HG03103 (cell line): ENCODE measurements around the gene MYL5.
"Not testable (repeated sequence)": the region's sequence is repeated elsewhere in the genome, so short reads cannot be mapped to it uniquely, and the experiment has no call there.

Experiments used
- ATAC-seq: cut with Tn5 transposase; IDR thresholded peaks from one replicate; pipeline ENCODE4 v1.9.1; 2021; ENCODE audit warnings: low read depth; ENCODE audit not compliant: unreplicated experiment

MYL5 gene

DNA sequence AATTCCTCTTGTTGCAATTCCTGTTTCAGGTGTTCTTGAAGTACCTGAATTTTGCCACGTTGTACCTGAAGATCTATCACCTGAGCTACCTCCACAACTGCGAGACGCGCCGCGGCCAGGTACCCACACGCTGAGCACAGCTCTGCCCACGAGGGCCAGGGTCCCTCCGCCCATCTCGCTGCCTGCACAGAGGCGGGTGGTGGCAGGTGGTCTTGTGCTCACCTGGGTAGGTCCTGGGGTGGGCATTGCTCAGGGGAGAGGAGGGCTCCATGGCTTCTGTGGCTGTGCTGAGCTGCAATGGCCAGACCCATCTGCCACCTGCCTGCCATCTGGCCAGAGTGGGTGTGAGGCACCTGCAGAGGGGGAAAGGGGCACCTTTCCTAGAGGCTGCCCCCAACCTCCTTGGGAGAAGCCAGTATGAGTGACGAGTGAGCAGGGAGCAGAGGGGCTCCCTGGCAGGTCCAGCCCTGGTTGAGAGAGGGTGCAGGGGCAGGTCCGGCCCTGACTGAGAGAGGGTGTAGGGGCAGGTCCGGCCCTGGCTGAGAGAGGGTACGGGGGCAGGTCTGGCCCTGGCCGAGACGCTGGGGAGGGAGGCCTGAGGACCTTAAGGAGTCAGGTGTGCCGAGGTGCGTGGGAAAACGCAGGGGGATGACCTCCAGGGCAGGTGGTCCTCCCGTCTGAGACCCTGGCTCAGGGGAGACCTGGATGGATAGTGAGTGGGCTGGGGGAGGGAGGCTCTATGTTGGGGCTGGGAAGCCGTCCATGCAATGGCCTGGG lies 38.3 kb upstream of the MYL5 start:
- no peak for ATAC-seq

DNA sequence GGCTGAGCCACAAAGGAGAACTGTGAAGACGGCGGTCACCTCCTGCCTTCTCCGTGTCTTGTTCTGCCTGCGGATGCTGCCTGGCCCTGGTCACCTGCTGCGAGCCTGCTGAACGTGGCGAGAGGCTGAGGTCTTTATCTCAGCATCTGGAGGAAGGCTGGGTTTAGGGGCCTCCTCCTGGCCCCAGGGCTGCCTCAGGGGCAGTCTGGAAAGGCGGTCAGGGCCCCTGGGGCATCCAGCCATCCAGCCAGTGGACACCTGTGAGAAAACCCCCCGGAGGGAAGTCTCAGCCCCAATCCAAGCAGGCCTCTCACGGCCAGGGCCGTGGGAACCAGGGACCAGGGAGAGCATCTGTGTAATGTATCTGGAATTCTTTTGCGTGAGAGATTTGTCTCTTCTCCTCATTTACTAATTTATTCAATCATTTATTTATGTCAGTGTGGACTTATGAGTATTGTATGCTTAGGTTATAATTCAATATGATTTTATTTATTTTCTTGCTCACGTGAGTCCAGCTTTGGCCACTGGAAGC lies 37.6 kb upstream of the MYL5 start:
- ATAC-seq: no peak

DNA sequence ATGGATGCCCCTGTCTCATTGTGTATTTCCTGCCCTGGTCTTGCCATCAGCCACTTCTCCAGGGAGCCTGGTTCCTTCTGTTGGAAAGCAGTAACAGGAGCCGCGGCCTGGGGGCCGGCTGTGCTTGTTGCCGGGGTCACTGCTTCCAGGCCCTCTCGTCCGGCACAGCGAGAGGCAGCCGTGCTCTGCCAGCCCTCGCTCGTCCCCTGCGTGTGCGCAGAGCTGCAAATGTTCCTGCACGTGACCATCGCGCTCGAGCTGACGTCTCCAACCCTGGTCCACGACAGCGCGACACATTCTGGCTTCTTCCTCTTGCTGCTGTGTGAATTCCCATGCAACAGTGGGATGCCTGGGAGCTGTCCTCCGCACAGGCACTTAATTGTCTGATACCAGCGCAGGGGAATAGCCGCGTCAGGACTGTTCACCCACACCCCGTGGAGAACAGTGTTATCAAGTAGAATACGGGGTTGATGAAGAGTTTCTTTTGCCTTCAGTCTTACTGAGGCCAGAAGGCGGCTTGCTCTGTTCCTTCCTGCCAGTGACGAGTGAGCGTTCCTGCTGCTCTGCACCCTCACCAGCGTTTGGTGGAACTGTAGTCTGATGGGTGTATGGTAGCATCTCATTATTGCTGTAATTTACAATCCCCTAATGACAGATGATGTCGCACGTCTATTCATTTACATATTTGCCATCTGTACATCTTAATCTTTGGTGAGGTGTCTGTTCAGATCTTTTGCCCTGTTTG lies 36.6 kb upstream of the MYL5 start:
- ATAC-seq: no peak

DNA sequence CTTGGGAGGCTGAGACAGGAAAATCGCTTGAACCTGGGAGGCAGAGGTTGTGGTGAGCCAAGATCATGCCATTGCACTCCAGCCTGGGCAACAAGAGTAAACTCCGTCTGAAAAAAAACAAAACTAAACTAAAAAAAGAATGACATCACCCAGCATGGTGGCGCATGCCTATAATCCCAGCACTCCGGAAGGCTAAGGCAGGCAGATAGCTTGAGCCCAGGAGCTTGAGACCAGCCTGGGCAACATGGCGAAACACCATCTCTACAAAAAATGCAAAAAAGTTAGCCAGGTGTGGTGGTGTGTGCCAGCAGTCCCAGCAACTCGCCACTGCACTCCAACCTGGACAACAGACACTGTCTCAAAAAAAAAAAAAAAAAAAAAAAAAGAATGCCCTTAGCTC lies 32.0 kb upstream of the MYL5 start:
- ATAC-seq: not testable (repeated sequence)

DNA sequence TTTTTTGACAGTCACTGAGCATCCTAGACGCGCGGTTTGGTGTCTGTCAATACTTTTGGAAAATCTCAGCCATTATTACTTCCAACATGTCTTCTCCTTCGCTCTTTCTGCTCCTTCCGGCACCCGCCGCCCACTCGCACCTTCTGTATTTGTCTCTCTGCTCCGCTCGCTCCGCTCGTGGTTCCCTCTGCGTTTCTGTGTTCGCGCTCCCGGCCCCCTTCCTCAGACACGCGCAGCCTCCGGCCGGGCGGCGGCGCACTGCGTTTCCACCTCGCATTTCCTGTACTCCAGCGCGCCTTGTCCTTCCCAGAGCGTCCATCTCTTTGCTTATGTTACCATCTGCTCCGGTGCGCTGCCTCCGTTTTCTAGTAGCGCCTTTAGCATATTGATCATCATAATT lies 27.9 kb upstream of the MYL5 start:
- no peak for ATAC-seq

DNA sequence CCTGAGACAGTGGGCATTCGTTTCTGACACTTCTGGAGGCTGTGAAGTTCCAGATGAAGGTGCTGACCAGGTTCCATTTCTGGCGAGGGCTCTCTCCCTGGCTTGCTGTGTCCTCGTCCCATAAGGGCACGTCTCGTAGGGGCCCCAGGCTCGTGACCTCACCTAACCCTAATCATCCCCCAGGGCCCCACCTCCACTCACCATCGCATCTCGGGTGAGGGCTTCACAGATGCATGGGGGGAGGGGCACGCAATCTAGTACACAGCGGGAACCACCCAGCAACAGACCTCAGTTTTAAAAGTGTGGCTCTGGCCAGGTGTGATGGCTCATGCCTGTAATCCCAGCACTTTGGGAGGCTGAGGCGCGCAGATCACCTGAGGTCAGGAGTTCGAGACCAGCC lies 26.9 kb upstream of the MYL5 start:
- no peak for ATAC-seq

DNA sequence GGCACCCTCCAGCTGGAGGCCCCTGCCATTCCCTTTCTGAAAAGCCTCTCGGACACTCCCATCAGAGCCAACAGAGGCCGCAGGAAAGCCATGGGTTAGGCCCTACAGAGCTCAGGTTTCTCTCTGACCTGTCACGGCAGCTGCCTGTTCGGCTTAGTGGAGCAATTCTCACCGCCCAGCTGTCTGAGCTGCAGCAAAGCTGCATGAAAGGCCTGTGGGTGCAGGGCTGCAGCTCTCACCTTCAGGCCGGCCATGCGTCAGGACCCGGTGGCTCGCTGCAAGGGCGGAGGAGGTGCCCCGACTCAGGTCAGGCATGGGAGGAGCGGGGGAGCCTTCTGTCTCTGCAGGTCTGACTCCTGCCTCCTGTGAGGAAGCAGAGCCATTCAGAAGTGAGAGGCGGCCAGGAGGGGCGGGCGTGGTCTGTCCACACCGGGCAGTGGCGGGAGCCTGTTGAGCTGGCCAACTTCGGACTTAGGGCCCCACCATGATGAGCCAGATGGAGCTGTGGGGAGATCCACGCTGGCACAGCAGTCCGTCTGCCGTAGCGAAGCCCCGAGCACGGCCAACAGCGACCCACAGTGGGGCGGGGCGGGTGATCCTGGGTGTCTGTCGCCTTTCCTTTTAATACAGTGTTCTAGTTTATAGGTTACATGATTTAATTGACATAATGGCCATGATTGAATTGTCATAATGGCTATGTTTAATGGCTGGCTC lies 25.6 kb upstream of the MYL5 start:
- ATAC-seq: no peak

DNA sequence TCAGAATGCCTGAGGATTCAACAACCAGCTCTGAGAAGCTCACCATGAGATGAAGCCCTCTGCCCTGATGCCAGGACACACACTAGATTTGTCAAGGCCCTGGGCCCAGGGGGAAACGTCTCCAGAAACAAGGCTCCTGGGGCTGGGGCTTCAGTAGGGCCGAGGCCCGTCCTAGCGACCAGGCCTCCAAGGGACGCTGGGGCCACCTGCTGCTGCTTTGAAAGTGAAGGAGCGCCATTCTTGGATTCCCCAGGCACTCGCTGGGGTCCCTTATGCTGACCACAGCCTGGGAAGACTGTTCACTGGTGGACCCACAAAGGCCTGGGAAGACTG lies 25.1 kb upstream of the MYL5 start:
- ATAC-seq: no peak

DNA sequence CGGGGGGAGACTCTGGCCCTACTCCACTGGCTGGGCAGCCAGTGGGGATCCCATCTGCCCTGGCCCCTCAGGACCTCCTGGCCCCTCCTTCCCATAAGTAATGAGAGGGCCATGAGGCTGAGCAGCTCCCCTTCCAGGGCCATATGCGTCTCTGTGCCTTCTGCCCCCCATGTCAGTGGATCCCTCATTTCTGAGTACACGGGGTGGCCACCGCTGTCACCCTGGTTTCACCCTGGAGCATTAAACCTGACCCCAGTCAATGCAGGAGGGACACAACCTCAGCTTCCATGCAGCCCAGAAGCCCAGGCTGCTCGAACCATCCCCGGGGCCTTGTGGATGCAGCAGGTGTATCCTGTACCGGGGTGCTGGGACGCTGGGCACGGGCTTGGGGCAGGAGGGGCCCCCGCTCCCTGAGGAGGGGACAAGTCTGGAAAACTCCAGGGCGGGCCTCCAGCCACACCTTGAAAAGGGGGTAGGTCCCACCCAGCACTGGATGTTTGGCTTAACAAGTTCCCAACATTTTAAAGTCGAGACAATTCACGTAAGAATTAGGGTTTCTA lies 24.5 kb upstream of the MYL5 start:
- ATAC-seq: no peak

DNA sequence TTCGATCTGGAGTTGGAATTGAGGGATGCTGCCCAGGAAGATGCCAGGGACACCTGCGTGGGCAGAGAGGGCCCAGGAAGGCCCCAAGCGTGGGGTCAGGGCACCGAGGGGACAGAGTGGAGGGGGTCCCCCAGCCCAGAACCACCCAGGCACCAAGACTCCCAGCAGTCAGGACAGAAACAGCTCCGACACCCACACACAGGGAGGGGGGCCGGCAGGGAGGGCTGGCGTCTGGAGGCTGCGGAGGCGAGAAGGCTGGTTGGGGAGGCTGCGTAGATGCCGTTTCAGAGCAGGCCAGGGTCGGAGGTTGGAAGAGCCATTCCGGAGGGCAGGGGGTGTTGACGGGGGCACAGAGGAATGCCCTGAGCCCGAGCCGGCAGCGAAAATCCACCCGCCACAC lies 23.9 kb upstream of the MYL5 start:
- ATAC-seq: no peak

DNA sequence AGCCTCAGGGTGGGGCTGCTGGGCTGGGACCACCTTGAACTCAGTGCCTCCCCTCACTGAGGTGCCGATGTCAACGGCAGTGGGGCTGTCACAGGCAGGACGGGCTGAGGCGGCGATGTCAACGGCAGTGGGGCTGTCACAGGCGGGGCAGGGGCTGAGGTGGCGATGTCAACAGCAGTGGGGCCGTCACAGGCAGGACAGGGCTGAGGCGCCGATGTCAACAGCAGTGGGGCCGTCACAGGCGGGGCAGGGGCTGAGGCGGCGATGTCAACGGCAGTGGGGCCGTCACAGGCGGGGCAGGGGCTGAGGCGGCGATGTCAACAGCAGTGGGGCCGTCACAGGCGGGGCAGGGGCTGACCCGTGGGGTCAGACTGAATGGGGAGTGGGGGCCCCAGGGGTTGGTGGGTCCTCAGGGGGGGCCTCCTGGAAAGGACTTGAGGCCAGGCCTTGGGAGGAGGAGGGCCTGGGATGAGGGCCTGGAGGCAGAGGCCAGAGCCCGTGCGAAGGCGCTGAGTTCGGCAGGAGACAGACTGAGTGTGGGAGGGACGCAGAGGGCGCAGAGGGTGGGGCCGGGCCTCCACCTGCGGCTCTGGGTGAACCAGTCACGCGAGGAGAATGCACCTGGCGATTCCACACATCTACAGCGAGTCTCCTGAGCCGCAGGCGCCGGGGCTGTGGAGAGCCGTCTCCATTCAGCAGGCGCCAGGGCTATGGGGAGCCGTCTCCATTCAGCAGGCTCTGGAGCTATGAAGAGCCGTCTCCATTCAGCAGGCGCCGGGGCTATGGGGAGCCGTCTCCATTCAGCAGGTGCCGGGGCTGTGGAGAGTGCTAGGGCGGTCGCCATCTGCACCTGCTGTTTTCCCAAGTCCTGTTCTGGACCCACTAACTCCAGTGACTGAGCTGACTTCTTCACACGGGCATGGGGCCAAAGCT lies 23.1 kb upstream of the MYL5 start:
- ATAC-seq: no peak

DNA sequence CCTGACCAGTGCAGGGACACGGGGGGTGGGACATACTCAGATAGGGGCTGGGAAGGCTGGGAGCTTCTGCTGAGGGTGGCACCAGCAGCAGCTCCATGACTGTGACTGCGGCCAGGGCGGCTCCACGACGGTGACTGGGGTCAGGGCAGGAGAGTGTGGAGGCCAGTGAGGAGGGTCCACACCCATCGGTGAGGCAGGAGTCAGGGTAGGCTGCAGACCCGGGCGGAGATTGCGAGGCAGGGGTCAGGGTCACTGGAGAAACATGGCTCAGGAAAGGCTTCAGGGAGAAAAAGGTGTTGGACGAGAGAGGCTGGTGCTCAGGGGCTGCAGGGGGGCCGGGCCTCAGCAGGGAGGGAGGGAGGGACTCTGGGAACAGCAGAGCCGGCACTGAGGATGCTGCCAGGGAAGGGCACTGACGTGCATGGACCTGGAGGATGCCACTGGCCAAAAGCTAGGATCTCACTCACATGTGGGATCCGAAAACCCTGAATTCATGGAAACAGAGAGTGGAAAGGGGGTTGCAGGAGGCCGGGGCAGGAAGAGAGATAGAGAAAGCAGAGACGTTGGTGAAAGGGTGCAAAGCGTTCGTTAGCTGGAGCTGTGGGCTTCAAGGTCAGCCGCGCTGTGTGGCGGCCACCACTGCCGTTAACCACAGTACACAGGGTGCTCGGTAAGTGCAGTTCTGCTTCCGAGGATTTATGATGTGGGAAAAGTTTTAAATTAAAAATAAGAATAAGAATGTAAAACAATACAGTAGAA lies 22.3 kb upstream of the MYL5 start:
- ATAC-seq: no peak

DNA sequence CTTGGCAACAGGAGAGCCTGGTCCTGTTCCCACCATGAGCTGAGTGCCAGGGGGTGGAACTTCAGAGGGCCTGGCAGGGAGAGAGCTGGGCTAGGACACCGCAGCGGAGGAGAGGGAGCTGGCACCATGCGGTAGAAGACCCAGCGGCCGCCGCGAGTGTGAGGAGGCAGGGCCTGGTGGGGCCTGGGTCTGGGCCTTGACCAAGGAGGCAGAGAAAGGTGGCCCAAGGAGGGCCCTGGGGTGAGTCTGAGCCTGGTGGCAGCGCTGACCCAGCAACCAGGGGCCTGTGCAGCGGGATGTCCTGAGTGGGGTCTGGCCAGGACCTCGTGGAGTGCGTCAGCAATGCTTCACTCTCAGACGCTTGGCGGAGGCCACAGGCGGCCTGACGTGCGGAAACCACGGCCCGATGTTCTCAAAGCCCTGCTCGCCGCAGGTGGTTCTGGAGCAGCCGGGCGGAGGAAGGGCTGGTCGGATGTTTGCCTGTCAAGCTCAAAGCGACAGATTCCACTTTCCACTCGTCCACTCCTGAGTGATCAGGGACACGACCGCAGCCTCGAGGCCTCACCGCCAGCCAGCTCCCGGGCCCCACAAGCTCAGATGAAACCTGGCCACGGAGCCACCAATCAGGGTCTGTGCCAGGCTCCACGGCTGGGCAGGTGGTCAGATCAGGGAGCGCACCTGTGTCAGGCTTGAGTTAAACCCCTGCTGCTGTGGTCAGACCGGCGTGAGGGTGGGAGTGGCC lies 21.1 kb upstream of the MYL5 start:
- ATAC-seq: no peak

DNA sequence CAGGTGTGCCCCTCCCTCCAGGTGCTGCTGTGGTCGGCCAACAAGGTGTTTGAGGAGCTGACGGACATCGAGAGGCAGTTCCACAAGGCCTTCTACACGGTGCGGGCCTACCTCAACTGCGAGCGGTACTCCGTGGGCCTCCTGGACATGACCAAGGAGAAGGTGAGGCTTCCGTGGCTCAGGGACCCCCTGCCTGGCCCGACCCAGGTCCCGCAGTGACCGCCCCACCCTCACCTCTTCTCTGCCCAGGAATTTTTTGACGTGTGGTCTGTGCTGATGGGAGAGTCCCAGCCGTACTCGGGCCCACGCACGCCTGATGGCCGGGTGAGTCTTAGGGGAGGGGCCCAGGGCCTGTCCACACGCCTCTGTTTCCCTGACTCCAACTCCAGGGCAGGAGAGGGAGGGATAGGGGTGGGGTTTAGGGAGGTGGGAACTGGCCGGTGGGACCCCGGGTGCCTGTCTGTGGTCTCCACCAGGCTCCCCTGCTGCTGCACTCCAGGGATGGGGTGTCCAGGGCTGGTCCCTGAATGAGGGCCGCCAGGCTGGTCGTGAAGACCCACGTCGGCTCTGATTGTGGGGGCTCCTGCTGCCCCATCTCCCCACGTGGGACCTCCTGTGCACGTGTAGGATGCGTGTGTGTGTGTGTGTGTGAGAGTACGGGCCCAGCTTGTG lies 20.4 kb upstream of the MYL5 start:
- ATAC-seq: no peak

DNA sequence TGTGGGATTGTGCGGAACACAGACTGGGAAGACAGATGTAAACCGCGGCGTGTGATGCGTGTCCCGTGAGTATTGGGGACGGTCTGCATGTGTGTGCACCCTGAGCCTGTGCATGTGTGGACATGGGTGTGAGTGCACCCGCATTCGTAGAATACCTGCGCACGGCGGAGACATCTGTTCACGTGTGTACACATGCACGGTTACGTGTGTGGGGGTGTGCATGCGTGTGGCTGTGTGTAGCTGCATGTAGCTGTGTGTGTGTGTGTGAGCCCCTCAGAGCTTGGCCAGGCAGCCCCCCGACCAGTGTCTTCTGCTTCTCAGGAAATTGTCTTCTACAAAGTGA lies 19.9 kb upstream of the MYL5 start:
- no peak for ATAC-seq

DNA sequence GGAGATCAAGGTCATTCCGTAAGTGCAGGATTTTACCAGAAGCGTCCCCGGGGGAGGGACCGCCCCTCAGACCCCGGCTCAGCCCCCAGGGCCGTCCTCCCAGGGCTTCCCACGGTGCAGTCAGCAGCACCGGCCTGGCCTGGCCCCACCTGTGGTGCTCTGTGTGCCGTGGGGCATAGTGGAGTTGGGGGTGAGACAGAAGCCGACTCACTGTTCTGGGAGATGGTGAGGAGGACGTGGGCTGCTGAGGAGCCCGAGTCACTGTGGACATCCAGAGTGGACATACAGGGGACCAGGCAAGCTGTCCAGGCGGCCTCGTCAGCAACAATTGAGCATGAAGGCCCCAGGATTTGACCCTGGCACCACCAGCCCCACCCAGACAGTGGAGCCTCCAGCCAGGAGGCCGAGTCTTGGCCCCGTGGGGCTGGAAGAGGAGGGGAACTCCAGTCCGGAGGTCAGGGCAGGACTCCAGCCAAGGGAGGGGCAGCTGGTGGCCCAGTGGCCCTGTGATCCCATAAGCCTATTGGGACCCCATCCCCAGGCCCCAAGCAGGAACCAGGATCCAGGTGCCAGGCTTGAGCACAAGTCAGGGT lies 19.4 kb upstream of the MYL5 start:
- no peak for ATAC-seq

DNA sequence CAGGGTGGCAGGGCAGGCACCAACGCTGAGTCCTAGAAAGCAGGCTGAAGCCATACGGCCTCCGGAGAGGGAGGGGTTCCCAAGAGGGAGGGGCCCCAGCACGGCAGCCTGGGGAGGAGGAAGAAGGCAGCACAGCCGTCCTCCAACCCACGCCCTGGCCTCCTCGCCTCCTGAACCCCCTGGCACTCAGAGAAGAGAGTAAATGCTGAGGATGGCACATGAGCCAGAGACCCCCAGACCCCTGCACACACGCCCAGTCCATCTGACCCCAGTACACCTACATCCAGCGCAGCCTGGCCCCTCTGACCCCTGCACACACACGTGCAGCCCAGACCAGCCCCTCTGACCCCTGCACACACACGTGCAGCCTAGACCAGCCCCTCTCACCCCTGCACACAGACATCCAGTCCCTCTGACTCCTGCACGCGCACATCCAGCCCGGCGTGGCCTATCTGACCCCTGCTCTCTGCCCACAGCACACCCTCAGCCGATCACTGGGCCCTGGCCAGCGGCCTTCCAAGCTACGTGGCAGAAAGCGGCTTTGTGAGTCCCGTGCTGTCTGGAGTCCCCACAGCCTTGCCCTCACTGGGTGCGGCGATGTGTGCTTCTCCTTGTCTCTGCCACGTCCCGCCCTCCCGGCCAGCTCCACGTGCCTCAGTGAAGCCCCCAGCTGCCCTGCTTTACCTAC lies 18.7 kb upstream of the MYL5 start:
- ATAC-seq: no peak
